ENCODE measurements around the gene TRAF3.

- TF ChIP-seq, protein P1, sequence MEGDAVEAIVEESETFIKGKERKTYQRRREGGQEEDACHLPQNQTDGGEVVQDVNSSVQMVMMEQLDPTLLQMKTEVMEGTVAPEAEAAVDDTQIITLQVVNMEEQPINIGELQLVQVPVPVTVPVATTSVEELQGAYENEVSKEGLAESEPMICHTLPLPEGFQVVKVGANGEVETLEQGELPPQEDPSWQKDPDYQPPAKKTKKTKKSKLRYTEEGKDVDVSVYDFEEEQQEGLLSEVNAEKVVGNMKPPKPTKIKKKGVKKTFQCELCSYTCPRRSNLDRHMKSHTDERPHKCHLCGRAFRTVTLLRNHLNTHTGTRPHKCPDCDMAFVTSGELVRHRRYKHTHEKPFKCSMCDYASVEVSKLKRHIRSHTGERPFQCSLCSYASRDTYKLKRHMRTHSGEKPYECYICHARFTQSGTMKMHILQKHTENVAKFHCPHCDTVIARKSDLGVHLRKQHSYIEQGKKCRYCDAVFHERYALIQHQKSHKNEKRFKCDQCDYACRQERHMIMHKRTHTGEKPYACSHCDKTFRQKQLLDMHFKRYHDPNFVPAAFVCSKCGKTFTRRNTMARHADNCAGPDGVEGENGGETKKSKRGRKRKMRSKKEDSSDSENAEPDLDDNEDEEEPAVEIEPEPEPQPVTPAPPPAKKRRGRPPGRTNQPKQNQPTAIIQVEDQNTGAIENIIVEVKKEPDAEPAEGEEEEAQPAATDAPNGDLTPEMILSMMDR (IDR thresholded peaks at IDR 0.05 in 4 of 5, conservative IDR thresholded peaks at IDR 0.05 in 1 of 5) = no peak
- no peak for TF ChIP-seq POLR2A (IDR thresholded peaks at IDR 0.05)
Observed at GRCh38 chr14:102777711-102778337, 575 bp downstream of the TRAF3 start.
